Stimulated activated CD8-positive, alpha-beta memory T cell treated with anti-CD3 and anti-CD28 coated beads, Interleukin-2, amount 100 ng/mL, for 48 hours (primary cell): ENCODE results near the gene BICC1.

Experiments
- DNase-seq, 2 donors: peaks; one replicate each; pipeline ENCODE4 v3.0.0-alpha.2; 2020; ENCODE audit warnings: low read depth in 2 of 2

BICC1 gene

GRCh38 chr10:58701405-58702135, 188.9 kb downstream of the BICC1 start:
- DNase-seq: no peak

- DNase-seq: no peak
Measured at GRCh38 chr10:58704226-58704625, 191.6 kb downstream of the BICC1 start.

- DNase-seq: no peak
Measured at GRCh38 chr10:58704671-58705141, 192.0 kb downstream of the BICC1 start.

GRCh38 chr10:58706836-58707235, 194.2 kb downstream of the BICC1 start:
- no peak for DNase-seq

GRCh38 chr10:58712141-58712540, 199.5 kb downstream of the BICC1 start:
- no peak for DNase-seq

- DNase-seq: no peak
Measured at GRCh38 chr10:58712982-58713381, 200.3 kb downstream of the BICC1 start.

- no peak for DNase-seq
Measured at GRCh38 chr10:58714409-58714808, 201.7 kb downstream of the BICC1 start.

GRCh38 chr10:58715061-58715460, 202.4 kb downstream of the BICC1 start:
- no peak for DNase-seq

GRCh38 chr10:58718596-58718995, 205.9 kb downstream of the BICC1 start:
- no peak for DNase-seq

- DNase-seq: no peak
Measured at GRCh38 chr10:58721601-58722281, 209.1 kb downstream of the BICC1 start.

GRCh38 chr10:58723186-58723585, 210.5 kb downstream of the BICC1 start:
- no peak for DNase-seq

- no peak for DNase-seq
Measured at GRCh38 chr10:58723966-58724365, 211.3 kb downstream of the BICC1 start.

GRCh38 chr10:58724781-58725180, 212.1 kb downstream of the BICC1 start:
- DNase-seq: no peak

- DNase-seq: no peak
Measured at GRCh38 chr10:58725901-58726300, 213.2 kb downstream of the BICC1 start.

- DNase-seq: no peak
Measured at GRCh38 chr10:58727633-58728032, 215.0 kb downstream of the BICC1 start.

- DNase-seq: no peak
Measured at GRCh38 chr10:58731276-58731675, 218.6 kb downstream of the BICC1 start.

GRCh38 chr10:58733436-58733835, 220.8 kb downstream of the BICC1 start:
- no peak for DNase-seq

GRCh38 chr10:58734116-58734515, 221.4 kb downstream of the BICC1 start:
- DNase-seq: no peak

- DNase-seq: no peak
Measured at GRCh38 chr10:58734664-58735063, 222.0 kb downstream of the BICC1 start.

GRCh38 chr10:58735087-58735486, 222.4 kb downstream of the BICC1 start:
- DNase-seq: no peak

- DNase-seq: no peak
Measured at GRCh38 chr10:58740620-58741369, 228.1 kb downstream of the BICC1 start.

- no peak for DNase-seq
Measured at GRCh38 chr10:58741673-58742072, 229.0 kb downstream of the BICC1 start.

GRCh38 chr10:58742141-58742540, 229.5 kb downstream of the BICC1 start:
- no peak for DNase-seq
